A673 (cell line): Measurements from ENCODE around the gene RPS6KA2. TPM values are rescaled to one million over a fixed set of nuclear protein-coding genes. Genes with fewer than 3 reads are reported as not detected.

Experiments
- BruUV-seq: library from RNA; stranded (reverse); fragments of 400-500 nt; replicated peaks from 2 replicates; lab custom pipeline; 2021; lab: Mats Ljungman, UMichigan
- CTCF ChIA-PET: fragments of 300-600 bp; sonication (Branson Sonifier 250); formaldehyde crosslinking; loops from one replicate; lab custom pipeline; 2022; ENCODE audit warnings: antibody characterized with exemption; lab: Charles Lee
- POLR2A ChIA-PET: fragments of 300-600 bp; sonication (Branson Sonifier 250); formaldehyde crosslinking; loops from one replicate; lab custom pipeline; 2022; ENCODE audit warnings: antibody characterized with exemption; ENCODE audit not compliant: low non-redundant PET; lab: Charles Lee
- DNase-seq: peaks from one replicate; pipeline ENCODE4 v3.0.0-alpha.2; 2015; ENCODE audit warnings: low spot score
- H3K27ac ChIP-seq: fragments of 200-600 bp; sonication (generic); 2 replicates; pipeline ENCODE4 v1.5.1; 2016; ENCODE audit warnings: mixed run types, low read depth, mild to moderate bottlenecking, mixed read lengths, antibody characterized with exemption, low read length; ENCODE audit not compliant: poor library complexity, severe bottlenecking
- H3K27me3 ChIP-seq: fragments of 200-600 bp; sonication (generic); replicated peaks from 2 replicates; pipeline ENCODE4 v1.6.1; 2017; ENCODE audit warnings: mixed run types, low read depth, mild to moderate bottlenecking, mixed read lengths, antibody characterized with exemption, low read length; ENCODE audit not compliant: insufficient read depth, poor library complexity
- H3K36me3 ChIP-seq: fragments of 200-600 bp; sonication (generic); 2 replicates; pipeline ENCODE4 v1.6.1; 2016; ENCODE audit warnings: mixed run types, mild to moderate bottlenecking, mixed read lengths, antibody characterized with exemption, low read length; ENCODE audit not compliant: insufficient read depth, poor library complexity, severe bottlenecking
- H3K4me1 ChIP-seq: fragments of 200-600 bp; sonication (generic); 2 replicates; pipeline ENCODE4 v1.6.1; 2017; ENCODE audit warnings: mixed run types, mild to moderate bottlenecking, mixed read lengths, antibody characterized with exemption, low read length; ENCODE audit not compliant: insufficient read depth, poor library complexity, severe bottlenecking
- H3K4me3 ChIP-seq: fragments of 200-600 bp; sonication (generic); 2 replicates; pipeline ENCODE4 v1.5.1; 2016; ENCODE audit warnings: low read depth, mixed run types, mild to moderate bottlenecking, mixed read lengths, low read length; ENCODE audit not compliant: poor library complexity, severe bottlenecking
- H3K9me3 ChIP-seq: fragments of 200-600 bp; sonication (generic); 2 replicates; pipeline ENCODE4 v1.6.1; 2016; ENCODE audit warnings: mixed run types, low read depth, mild to moderate bottlenecking, mixed read lengths, antibody characterized with exemption, low read length; ENCODE audit not compliant: poor library complexity, severe bottlenecking
- EZH2 ChIP-seq: fragments of 200-600 bp; sonication (generic); IDR thresholded peaks from 2 replicates; pipeline ENCODE4 v1.6.1; 2017; ENCODE audit warnings: borderline replicate concordance, low read depth, mild to moderate bottlenecking, mixed read lengths, antibody characterized with exemption, low read length; ENCODE audit not compliant: poor library complexity, severe bottlenecking
- intact Hi-C: fragments of 100-400 bp; cut with micrococcal nuclease; formaldehyde crosslinking; loops from one replicate; pipeline ENCODE4 v1.10.0; 2022; ENCODE audit not compliant: unreplicated experiment
- total RNA-seq: library from RNA; stranded (reverse); gene quantifications from 2 replicates; pipeline ENCODE4 v1.2.3, GENCODE V29; 2021
- TF ChIP-seq, protein P1 (sequence below): fragments of 300-800, 200-600 bp; sonication (generic); conservative IDR thresholded peaks from 2 replicates; pipeline ENCODE4 v1.5.1; 2017; ENCODE audit warnings: low read depth, mild to moderate bottlenecking, antibody characterized with exemption, low read length, moderate library complexity, mixed read lengths

RPS6KA2 gene
- total RNA-seq, 1 experiment from 2014 or later, result 30.1 TPM

DNA sequence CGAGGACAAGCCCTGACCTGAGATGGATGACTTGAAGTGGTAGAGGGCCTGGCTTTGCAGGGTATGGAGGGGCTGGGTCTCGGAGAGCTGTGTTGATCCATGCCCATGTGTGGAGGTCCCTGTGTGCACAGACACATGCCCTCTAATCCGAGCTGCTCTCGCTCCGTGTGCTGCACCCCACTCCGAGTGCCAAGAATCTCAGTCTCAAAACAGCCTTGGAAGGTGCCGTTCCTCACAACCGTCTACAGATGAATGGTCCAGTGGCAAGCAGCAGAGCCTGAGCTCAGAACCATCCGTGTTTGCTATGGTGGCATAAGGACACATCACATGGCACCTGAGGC is 133.0 kb downstream of the RPS6KA2 start:
- intact Hi-C loops, result no loop called here
- POLR2A ChIA-PET, result interaction anchor here (0.6 kb wide), 1 partner anchor 354 kb away, joined by 12 read pairs; no protein-coding TSS in a partner anchor
- Histone ChIP-seq H3K27me3 (no peaks in the 10 kb centered on the region), H3K4me1 (peaks cover 15% of the 10 kb centered on the region), H3K4me3 (no peak overlapping the region), H3K36me3 (no peaks in the 10 kb centered on the region), H3K9me3 (no peaks in the 10 kb centered on the region), H3K27ac (no peak overlapping the region)
- DNase-seq, result no peak
- CTCF ChIA-PET, result no interaction called here
- BruUV-seq, result no TSS peak
- TF ChIP-seq EZH2, result no peak
- TF ChIP-seq, protein P1, sequence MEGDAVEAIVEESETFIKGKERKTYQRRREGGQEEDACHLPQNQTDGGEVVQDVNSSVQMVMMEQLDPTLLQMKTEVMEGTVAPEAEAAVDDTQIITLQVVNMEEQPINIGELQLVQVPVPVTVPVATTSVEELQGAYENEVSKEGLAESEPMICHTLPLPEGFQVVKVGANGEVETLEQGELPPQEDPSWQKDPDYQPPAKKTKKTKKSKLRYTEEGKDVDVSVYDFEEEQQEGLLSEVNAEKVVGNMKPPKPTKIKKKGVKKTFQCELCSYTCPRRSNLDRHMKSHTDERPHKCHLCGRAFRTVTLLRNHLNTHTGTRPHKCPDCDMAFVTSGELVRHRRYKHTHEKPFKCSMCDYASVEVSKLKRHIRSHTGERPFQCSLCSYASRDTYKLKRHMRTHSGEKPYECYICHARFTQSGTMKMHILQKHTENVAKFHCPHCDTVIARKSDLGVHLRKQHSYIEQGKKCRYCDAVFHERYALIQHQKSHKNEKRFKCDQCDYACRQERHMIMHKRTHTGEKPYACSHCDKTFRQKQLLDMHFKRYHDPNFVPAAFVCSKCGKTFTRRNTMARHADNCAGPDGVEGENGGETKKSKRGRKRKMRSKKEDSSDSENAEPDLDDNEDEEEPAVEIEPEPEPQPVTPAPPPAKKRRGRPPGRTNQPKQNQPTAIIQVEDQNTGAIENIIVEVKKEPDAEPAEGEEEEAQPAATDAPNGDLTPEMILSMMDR, result no peak

DNA sequence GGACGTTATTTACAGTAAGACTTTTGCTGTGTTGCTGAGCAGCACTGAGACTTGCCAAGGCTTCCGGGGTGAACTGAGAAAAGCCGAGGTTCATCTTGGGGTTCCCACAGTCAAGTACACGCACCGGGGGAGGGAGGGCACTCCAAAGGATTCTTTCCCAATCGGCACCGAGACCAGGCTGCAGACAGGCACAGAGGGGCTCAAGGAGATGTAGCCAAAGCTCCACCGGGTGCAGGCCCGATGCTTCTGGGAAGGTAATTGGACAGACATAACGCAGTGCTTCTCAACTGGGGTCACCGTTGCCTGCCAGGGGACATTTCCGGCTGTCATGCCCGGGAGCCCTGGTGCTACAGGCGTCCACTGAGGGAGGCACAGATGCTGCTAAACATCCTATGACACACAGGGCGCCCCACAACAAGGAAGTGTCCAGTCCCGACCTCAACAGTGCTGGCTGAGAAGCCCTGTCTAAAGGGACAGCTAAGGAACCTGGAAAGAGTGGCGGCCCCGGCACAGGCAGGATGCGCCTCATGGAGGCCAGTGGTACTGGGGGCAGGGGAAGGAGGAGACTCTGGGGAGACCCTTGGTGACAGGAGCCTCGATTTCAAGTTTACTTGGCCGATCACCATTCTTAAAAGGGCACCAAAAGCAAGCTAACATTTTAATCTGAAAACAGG is 133.5 kb downstream of the RPS6KA2 start:
- no peaks in the 10 kb centered on the region for H3K27me3 ChIP-seq
- no peak for TF ChIP-seq EZH2
- TF ChIP-seq, protein P1, result no peak
- no peak overlapping the region for H3K4me3 ChIP-seq
- no peaks in the 10 kb centered on the region for H3K9me3 ChIP-seq
- H3K36me3 ChIP-seq, result no peaks in the 10 kb centered on the region
- POLR2A ChIA-PET, result interaction anchor here (0.6 kb wide), 1 partner anchor 355 kb away, joined by 12 read pairs; no protein-coding TSS in a partner anchor
- H3K4me1 ChIP-seq, result peaks cover 20% of the 10 kb centered on the region
- CTCF ChIA-PET, result no interaction called here
- no peak overlapping the region for H3K27ac ChIP-seq
- intact Hi-C loops, result no loop called here
- DNase-seq, result no peak
- no TSS peak for BruUV-seq

DNA sequence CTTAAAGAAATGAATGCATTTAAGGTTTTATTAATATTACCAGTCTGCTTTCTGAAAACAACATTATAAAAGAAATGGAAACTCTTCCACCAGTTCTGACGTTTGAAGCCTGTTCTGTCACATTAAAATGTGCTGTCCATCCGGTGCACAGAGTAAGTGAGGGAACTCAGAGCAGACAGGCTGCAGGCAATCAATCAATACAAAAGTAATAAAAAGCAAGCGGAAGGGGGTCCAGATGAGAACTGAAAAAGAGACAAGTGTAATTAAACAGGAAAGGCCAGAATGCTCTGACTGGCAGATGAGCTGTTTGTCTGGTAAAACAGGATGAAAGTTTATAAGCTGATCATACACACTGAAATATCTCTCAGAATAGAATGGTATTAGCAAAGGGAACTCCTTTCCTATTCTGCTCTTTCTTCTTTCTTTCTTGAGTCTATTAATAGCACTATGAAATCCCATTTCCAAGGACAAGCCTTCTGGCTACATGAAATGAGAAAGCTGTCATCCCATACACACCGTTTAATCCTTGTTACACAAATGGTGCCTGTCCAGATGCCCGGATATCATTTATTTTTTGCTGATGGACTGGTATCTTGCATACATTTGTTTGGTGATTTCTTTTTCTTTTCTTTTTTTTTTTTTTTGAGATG is 134.8 kb downstream of the RPS6KA2 start:
- no peaks in the 10 kb centered on the region for H3K9me3 ChIP-seq
- no peaks in the 10 kb centered on the region for H3K27me3 ChIP-seq
- ChIA-PET POLR2A (no interaction called here), CTCF (no interaction called here)
- H3K4me3 ChIP-seq, result no peak overlapping the region
- no peaks in the 10 kb centered on the region for H3K36me3 ChIP-seq
- TF ChIP-seq, protein P1, result no peak
- TF ChIP-seq EZH2, result no peak
- peaks cover 34% of the 10 kb centered on the region for H3K4me1 ChIP-seq
- intact Hi-C loops, result no loop called here
- no TSS peak for BruUV-seq
- DNase-seq, result no peak
- no peak overlapping the region for H3K27ac ChIP-seq
